ENCODE measurements around the gene HMX1.

DNA sequence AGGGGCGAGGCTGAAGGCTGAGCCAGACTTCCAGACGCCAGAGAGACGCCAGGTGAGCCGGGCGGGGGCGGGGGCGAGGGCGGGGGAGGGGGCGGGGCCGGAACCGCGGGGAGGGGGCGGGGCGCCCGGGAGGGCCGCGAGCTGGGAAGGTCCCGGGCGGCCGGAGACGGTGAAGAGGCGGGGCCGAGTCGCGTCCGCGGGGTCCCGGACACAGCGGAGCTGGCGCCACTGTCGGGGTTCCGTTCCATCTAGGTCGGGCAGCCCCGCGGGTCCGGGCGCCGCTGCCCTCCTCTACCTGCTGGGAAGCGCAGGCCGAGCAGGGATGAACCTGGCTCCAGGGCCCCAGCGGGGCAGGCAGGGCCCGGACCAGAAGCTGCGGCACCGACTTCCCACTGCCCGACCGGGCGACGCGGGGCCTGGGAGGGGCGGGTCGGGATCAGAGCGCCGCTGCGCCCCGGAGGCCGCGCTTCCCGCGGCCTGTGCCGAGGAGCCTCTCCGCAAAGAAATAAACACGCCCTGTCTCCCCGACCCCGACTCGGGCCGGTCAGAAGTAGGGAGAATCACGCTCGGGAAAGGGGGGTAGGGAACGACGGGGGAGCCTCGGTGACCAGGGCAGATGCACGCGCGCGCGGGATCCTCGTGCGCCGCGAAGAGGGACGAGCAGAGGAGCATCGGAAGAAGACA, 10.6 kb downstream of the HMX1 start:
- TF ChIP-seq POLR2A (IDR thresholded peaks at IDR 0.05; ENCODE audit: low read depth, low read length) (no peak), EZH2 (IDR thresholded peaks at IDR 0.05; ENCODE audit: borderline replicate concordance, low read depth, low read length, severe bottlenecking) (peak; percentile 93), POLR2AphosphoS5 (IDR thresholded peaks at IDR 0.05; ENCODE audit: insufficient read depth, low read depth, low read length) (no peak), FOS (IDR thresholded peaks at IDR 0.05; ENCODE audit: borderline replicate concordance, insufficient read depth, low read length) (no peak), JUN (IDR thresholded peaks at IDR 0.05; ENCODE audit: borderline replicate concordance, insufficient read depth, insufficient read length, low read depth) (no peak), GATA2 (IDR thresholded peaks at IDR 0.05; ENCODE audit: insufficient read depth, insufficient read length, low read depth, low read length) (no peak), MYC (IDR thresholded peaks at IDR 0.05; ENCODE audit: low read depth, low read length) (no peak)
- TF ChIP-seq, protein P1, sequence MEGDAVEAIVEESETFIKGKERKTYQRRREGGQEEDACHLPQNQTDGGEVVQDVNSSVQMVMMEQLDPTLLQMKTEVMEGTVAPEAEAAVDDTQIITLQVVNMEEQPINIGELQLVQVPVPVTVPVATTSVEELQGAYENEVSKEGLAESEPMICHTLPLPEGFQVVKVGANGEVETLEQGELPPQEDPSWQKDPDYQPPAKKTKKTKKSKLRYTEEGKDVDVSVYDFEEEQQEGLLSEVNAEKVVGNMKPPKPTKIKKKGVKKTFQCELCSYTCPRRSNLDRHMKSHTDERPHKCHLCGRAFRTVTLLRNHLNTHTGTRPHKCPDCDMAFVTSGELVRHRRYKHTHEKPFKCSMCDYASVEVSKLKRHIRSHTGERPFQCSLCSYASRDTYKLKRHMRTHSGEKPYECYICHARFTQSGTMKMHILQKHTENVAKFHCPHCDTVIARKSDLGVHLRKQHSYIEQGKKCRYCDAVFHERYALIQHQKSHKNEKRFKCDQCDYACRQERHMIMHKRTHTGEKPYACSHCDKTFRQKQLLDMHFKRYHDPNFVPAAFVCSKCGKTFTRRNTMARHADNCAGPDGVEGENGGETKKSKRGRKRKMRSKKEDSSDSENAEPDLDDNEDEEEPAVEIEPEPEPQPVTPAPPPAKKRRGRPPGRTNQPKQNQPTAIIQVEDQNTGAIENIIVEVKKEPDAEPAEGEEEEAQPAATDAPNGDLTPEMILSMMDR (IDR thresholded peaks at IDR 0.05; ENCODE audit: extremely low read depth in 1 of 2, insufficient read depth in 1 of 2, low read depth in 1 of 2, low read length in 2 of 2), result no peak
- TF ChIP-seq, protein P2, sequence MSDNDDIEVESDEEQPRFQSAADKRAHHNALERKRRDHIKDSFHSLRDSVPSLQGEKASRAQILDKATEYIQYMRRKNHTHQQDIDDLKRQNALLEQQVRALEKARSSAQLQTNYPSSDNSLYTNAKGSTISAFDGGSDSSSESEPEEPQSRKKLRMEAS (IDR thresholded peaks at IDR 0.05; ENCODE audit: insufficient read depth, insufficient read length), result no peak
